IMR-90 (cell line): ENCODE results near the gene SLC7A7.

ENCODE experiments used
- BHLHE40 ChIP-seq: fragments of 150-350 bp; IDR thresholded peaks from 2 replicates; pipeline ENCODE4 v1.6.1; 2016; ENCODE audit warnings: mild to moderate bottlenecking, low read depth, low read length
- CHD1 ChIP-seq: IDR thresholded peaks from 2 replicates; pipeline ENCODE4 v1.6.1; 2012; ENCODE audit warnings: low read depth, low read length, improper control_type of control experiment
- MAZ ChIP-seq: IDR thresholded peaks from 2 replicates; pipeline ENCODE4 v1.6.1; 2012; ENCODE audit warnings: low read depth, mild to moderate bottlenecking, low read length, improper control_type of control experiment, moderate library complexity, borderline replicate concordance
- POLR2A ChIP-seq: IDR thresholded peaks from 2 replicates; pipeline ENCODE4 v1.6.1; 2012; ENCODE audit warnings: mild to moderate bottlenecking, low read depth, low read length
- RAD21 ChIP-seq: IDR thresholded peaks from 2 replicates; pipeline ENCODE4 v1.6.1; 2012; ENCODE audit warnings: low read length, improper control_type of control experiment
- RCOR1 ChIP-seq: IDR thresholded peaks from 2 replicates; pipeline ENCODE4 v1.6.1; 2012; ENCODE audit warnings: mild to moderate bottlenecking, low read length, improper control_type of control experiment; ENCODE audit not compliant: insufficient replicate concordance
- TF ChIP-seq, protein P1 (sequence below): conservative IDR thresholded peaks from 2 replicates; pipeline ENCODE4 v1.5.1; 2012; ENCODE audit warnings: mild to moderate bottlenecking, low read depth, low read length, improper control_type of control experiment
- TF ChIP-seq, protein P2 (sequence below): fragments of 150-350 bp; IDR thresholded peaks from 2 replicates; pipeline ENCODE4 v1.6.1; 2017; ENCODE audit warnings: mild to moderate bottlenecking, antibody characterized with exemption, low read length, low read depth

DNA sequence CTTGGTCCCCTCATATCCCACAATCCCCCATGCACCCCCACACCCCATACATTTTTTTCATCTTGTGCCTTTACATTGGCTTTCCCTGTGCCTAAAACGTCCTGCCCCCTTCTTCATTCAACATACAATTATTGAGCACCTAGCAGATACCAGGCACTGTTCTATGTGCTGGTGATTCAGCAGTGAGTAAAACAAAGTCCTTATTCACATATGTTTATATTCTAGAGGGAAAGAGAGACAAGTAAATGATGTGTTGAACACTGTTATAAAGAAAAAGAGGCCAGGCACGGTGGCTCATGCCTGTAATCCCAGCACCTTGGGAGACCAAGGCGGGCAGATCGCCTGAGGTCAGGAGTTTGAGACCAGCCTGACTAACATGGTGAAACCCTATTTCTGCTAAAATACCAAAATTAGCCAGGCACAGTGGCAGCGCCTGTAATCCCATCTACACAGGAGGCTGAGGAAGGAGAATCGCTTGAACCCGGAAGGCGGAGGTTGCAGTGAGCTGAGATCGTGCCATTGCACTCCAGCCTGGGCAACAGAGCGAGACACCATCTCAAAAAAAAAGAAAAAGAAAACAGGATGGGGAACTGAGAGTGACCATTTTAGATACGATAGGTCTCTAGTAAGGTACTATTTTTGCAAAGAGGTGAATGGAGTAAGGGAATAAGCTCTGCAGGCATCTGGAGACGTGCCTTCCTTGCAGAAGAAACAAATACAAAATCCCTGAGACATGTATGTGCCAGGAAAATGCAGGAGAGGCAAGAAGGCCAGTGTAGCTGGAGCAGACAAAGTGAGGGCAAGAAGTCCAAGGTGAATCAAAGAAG lies 12.2 kb downstream of the SLC7A7 start:
- no peak for TF ChIP-seq RCOR1
- TF ChIP-seq, protein P1, sequence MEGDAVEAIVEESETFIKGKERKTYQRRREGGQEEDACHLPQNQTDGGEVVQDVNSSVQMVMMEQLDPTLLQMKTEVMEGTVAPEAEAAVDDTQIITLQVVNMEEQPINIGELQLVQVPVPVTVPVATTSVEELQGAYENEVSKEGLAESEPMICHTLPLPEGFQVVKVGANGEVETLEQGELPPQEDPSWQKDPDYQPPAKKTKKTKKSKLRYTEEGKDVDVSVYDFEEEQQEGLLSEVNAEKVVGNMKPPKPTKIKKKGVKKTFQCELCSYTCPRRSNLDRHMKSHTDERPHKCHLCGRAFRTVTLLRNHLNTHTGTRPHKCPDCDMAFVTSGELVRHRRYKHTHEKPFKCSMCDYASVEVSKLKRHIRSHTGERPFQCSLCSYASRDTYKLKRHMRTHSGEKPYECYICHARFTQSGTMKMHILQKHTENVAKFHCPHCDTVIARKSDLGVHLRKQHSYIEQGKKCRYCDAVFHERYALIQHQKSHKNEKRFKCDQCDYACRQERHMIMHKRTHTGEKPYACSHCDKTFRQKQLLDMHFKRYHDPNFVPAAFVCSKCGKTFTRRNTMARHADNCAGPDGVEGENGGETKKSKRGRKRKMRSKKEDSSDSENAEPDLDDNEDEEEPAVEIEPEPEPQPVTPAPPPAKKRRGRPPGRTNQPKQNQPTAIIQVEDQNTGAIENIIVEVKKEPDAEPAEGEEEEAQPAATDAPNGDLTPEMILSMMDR, result no peak
- TF ChIP-seq RAD21, result no peak
- no peak for TF ChIP-seq CHD1
- no peak for TF ChIP-seq POLR2A
- TF ChIP-seq, protein P2, sequence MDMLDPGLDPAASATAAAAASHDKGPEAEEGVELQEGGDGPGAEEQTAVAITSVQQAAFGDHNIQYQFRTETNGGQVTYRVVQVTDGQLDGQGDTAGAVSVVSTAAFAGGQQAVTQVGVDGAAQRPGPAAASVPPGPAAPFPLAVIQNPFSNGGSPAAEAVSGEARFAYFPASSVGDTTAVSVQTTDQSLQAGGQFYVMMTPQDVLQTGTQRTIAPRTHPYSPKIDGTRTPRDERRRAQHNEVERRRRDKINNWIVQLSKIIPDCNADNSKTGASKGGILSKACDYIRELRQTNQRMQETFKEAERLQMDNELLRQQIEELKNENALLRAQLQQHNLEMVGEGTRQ, result no peak
- no peak for TF ChIP-seq BHLHE40
- no peak for TF ChIP-seq MAZ
